Bladder microvascular endothelial cell (primary cell): ENCODE measurements around the gene EDEM1. TPM values are rescaled to one million over a fixed set of nuclear protein-coding genes. Genes with fewer than 3 reads are reported as not detected.

Source experiments
- total RNA-seq: library from RNA; depleted of rRNA; stranded (reverse); fragments of >200 nt; gene quantifications from 2 replicates; pipeline ENCODE4 v1.2.3, GENCODE V29; 2014

Gene EDEM1
- total RNA-seq = 12.6 and 20.9 TPM in 2 replicates

DNA sequence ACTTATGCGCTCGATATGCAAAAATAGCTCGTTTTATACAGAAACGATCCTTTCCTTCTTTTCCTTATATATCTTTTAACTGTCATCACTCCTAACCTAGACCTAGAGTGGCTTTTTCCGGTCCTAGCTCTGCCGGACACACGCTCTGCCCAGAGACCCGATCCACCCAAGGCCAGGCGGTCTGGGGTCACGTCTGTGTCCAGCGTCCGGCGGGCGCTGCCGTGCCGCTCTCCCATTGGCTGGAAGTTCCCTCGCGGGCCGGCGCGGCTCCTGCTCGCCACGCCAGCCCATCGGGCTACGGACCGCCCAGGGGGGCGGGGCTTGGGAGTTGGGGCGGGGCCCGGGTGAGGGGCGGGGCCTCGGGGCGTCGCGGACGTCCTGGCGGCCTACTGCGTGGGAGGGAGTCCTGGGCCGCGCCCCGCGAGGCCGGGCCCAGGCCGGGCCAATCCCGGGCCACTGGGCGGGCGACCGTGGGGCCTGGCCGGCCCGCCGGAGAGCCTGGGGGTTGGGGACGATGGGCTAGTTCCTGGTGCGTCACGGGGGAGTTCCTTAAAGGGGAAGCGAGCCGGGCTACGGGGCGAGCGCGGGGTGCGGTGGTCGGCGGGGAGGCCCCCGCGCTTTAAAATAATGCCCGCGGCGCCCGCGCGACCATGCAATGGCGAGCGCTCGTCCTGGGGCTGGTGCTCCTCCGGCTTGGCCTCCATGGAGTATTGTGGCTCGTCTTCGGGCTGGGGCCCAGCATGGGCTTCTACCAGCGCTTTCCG is at the start of gene EDEM1:
EDEM1 (plus strand) TSS at position 552 of the 764 bp plus-strand sequence; CDS start at position 651, 99 bp downstream.

Other genes starting within 250 kb of the EDEM1 start
- gene BHLHE40, start 208.3 kb upstream of the EDEM1 start, total RNA-seq = 4.7 and 6.0 TPM in 2 replicates
- 32.2 and 67.4 TPM in 2 replicates for gene ARL8B, start 65.4 kb upstream of the EDEM1 start, total RNA-seq